Measurements from ENCODE around the gene TNFRSF1B.

Gene TNFRSF1B

GRCh38 chr1:12194666-12195216, 27.9 kb downstream of the TNFRSF1B start:
- DNase-seq (ENCODE audit: low read depth) = no peak

GRCh38 chr1:12195416-12195815, 28.6 kb downstream of the TNFRSF1B start:
- DNase-seq (ENCODE audit: low read depth) = no peak

GRCh38 chr1:12196641-12197482, 30.1 kb downstream of the TNFRSF1B start:
- no peak for DNase-seq (ENCODE audit: low read depth)

- DNase-seq (ENCODE audit: low read depth) = no peak
Observed at GRCh38 chr1:12197483-12197880, 30.7 kb downstream of the TNFRSF1B start.

- DNase-seq (ENCODE audit: low read depth) = no peak
Observed at GRCh38 chr1:12200208-12200607, 33.4 kb downstream of the TNFRSF1B start.

- no peak for DNase-seq (ENCODE audit: low read depth)
Observed at GRCh38 chr1:12201352-12202189, 34.8 kb downstream of the TNFRSF1B start.

- DNase-seq (ENCODE audit: low read depth) = no peak
Observed at GRCh38 chr1:12202190-12202497, 35.4 kb downstream of the TNFRSF1B start.

- DNase-seq (ENCODE audit: low read depth) = no peak
Observed at GRCh38 chr1:12202577-12202976, 35.8 kb downstream of the TNFRSF1B start.

- no peak for DNase-seq (ENCODE audit: low read depth)
Observed at GRCh38 chr1:12203216-12204007, 36.6 kb downstream of the TNFRSF1B start.

GRCh38 chr1:12204140-12204539, 37.3 kb downstream of the TNFRSF1B start:
- DNase-seq (ENCODE audit: low read depth) = no peak

GRCh38 chr1:12204754-12205658, 38.2 kb downstream of the TNFRSF1B start:
- DNase-seq (ENCODE audit: low read depth) = no peak

- DNase-seq (ENCODE audit: low read depth) = no peak
Observed at GRCh38 chr1:12206238-12206637, 39.4 kb downstream of the TNFRSF1B start.

GRCh38 chr1:12206792-12207424, 40.1 kb downstream of the TNFRSF1B start:
- DNase-seq (ENCODE audit: low read depth) = no peak

GRCh38 chr1:12208271-12208670, 41.5 kb downstream of the TNFRSF1B start:
- no peak for DNase-seq (ENCODE audit: low read depth)

- peak; percentile 40 for DNase-seq (ENCODE audit: low read depth)
Observed at GRCh38 chr1:12208764-12209494, 42.1 kb downstream of the TNFRSF1B start.

- no peak for DNase-seq (ENCODE audit: low read depth)
Observed at GRCh38 chr1:12209495-12209832, 42.7 kb downstream of the TNFRSF1B start.

GRCh38 chr1:12215118-12215961, 48.5 kb downstream of the TNFRSF1B start:
- no peak for DNase-seq (ENCODE audit: low read depth)

GRCh38 chr1:12219800-12220199, 53.0 kb downstream of the TNFRSF1B start:
- DNase-seq (ENCODE audit: low read depth) = no peak

- DNase-seq (ENCODE audit: low read depth) = no peak
Observed at GRCh38 chr1:12220890-12221289, 54.1 kb downstream of the TNFRSF1B start.

All from HS-27A (cell line).